ENCODE data around the gene R3HCC1L.
"Not testable (repeated sequence)": the region's sequence is repeated elsewhere in the genome, so short reads cannot be mapped to it uniquely, and the experiment has no call there.

R3HCC1L gene

DNA sequence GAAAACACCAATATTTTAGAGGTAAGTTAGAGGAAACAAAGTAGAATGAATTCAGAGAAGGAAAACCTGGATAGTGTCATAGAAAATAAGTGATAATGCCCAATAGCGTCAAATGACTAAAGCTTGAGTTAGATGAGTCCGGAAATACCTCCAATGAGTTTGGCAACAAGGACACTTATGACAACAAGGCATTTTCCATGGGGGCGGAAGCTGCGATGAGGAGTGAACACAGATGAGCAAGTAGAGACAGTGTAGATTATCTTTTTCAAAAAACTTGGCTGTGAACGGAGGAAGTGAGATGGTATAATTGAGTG is 383 bp upstream of the R3HCC1L start:
- Histone ChIP-seq H3K27ac (peak overlapping the region; percentile 79; the same call in 1 of the 2 replicates), H3K9me3 (ENCODE audit: severe bottlenecking) (peaks cover 16% of the 10 kb centered on the region), H3K27me3 (ENCODE audit: insufficient read depth, low read depth, severe bottlenecking) (no peaks in the 10 kb centered on the region), H3K36me3 (no peaks in the 10 kb centered on the region), H3K4me3 (ENCODE audit: low read depth, low read length) (peak overlapping the region; percentile 92)
- TF ChIP-seq, protein P1, sequence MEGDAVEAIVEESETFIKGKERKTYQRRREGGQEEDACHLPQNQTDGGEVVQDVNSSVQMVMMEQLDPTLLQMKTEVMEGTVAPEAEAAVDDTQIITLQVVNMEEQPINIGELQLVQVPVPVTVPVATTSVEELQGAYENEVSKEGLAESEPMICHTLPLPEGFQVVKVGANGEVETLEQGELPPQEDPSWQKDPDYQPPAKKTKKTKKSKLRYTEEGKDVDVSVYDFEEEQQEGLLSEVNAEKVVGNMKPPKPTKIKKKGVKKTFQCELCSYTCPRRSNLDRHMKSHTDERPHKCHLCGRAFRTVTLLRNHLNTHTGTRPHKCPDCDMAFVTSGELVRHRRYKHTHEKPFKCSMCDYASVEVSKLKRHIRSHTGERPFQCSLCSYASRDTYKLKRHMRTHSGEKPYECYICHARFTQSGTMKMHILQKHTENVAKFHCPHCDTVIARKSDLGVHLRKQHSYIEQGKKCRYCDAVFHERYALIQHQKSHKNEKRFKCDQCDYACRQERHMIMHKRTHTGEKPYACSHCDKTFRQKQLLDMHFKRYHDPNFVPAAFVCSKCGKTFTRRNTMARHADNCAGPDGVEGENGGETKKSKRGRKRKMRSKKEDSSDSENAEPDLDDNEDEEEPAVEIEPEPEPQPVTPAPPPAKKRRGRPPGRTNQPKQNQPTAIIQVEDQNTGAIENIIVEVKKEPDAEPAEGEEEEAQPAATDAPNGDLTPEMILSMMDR (IDR thresholded peaks at IDR 0.05; ENCODE audit: low read depth, low read length) = no peak
- no peak for DNase-seq

DNA sequence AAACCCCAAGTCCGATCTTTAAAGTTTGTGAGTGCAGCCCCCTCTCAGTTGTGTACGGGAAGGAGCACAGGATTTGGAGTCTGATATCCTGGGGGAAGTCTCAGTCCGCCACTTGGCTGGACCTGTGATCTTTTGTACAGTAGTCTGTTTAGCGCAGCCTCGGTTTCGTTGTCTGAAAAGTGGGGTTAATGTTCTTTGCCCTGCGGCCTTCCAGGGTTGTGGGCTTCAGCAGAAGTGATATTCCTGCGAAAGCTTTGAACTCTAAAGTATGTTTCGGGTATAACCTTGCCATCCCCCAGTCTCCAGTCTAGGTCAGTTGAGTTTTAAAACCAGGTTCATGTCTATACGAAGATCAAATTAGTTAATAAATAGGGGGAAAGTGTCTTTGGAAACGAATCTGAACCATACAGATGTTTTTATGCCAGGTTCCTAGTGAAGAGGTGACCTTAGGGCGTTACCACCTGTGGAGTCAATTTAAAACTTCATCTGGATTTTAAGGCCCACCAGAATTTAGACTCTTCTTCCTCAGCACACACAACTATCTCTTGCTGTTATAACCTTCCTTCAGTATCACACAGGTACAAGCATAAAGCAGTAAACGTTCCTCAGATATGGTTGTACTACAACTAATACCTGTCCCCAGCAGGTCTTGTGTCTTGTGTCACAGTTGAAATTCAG is 904 bp downstream of the R3HCC1L start:
- H3K4me3 ChIP-seq (ENCODE audit: low read depth, low read length) = peak overlapping the region; percentile 92
- H3K36me3 ChIP-seq = no peaks in the 10 kb centered on the region
- H3K27ac ChIP-seq = peak overlapping the region; percentile 79
- DNase-seq = no peak
- TF ChIP-seq, protein P1 (IDR thresholded peaks at IDR 0.05; ENCODE audit: low read depth, low read length) = no peak
- no peaks in the 10 kb centered on the region for H3K27me3 ChIP-seq (ENCODE audit: insufficient read depth, low read depth, severe bottlenecking)
- peaks cover 16% of the 10 kb centered on the region for H3K9me3 ChIP-seq (ENCODE audit: severe bottlenecking)

DNA sequence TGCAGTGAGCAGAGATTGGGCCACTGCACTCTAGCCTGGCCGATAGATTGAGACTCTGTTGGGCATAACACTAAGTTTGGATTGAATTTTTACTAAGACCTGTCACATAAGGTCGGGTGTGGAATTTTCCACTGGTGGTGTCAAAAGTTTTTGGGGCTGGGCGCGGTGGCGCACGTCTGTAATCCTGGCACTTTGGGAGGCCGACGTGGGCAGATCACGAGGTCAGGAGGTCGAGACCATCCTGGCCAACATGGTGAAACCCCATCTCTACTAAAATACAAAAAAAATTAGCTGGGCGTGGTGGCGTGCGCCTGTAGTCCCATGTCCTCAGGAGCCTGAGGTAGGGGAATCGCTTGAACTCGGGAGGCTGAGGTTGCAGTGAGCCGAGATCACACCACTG is 2.3 kb downstream of the R3HCC1L start:
- H3K27ac ChIP-seq; DNase-seq; H3K36me3 ChIP-seq; H3K27me3 ChIP-seq (ENCODE audit: insufficient read depth, low read depth, severe bottlenecking); H3K4me3 ChIP-seq (ENCODE audit: low read depth, low read length): not testable (repeated sequence)
- H3K9me3 ChIP-seq (ENCODE audit: severe bottlenecking) = peaks cover 16% of the 10 kb centered on the region

DNA sequence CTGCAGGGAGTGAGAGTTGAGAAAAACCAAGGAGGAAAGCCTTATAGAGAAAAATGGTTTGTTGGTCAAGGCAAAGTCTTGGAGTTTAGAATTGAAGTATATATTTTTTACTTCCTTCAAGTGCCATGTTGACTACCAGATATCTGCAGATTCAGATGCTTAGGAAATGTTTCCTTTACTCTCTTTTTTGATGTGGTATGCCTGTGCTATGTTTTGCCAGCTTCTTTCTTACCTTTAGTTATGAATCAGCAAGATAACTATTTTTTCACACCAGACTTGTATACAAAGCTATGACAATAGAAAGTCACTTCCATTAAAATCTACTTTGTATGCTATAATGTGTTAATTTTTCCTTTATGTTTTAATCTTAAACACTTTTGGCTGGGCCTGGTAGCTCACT is 3.6 kb downstream of the R3HCC1L start:
- no peaks in the 10 kb centered on the region for H3K36me3 ChIP-seq
- peaks cover 8% of the 10 kb centered on the region for H3K9me3 ChIP-seq (ENCODE audit: severe bottlenecking)
- no peaks in the 10 kb centered on the region for H3K27me3 ChIP-seq (ENCODE audit: insufficient read depth, low read depth, severe bottlenecking)
- TF ChIP-seq, protein P1 (IDR thresholded peaks at IDR 0.05; ENCODE audit: low read depth, low read length) = no peak
- no peak overlapping the region for H3K4me3 ChIP-seq (ENCODE audit: low read depth, low read length)
- no peak overlapping the region for H3K27ac ChIP-seq
- no peak for DNase-seq

DNA sequence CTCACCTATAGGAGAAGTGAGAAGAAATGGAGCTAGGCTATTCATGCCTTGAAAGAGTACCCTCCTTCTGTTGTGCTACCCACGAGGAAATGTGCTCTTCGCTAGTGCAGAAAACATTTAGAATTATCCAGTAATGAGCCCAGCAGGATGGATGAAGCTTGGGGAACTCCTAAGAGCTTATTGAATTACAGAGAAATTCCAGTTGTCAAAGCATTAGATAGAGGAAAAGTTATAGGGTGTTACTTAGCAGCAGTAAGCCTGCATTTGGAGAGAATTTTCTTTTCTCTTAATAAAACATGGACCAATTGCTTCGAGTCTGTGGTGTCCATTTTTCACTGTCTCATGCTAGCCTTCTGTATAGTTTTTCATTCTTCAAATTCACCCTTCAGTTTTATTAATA is 5.0 kb downstream of the R3HCC1L start:
- TF ChIP-seq, protein P1 (IDR thresholded peaks at IDR 0.05; ENCODE audit: low read depth, low read length) = no peak
- H3K27me3 ChIP-seq (ENCODE audit: insufficient read depth, low read depth, severe bottlenecking) = no peaks in the 10 kb centered on the region
- DNase-seq = no peak

DNA sequence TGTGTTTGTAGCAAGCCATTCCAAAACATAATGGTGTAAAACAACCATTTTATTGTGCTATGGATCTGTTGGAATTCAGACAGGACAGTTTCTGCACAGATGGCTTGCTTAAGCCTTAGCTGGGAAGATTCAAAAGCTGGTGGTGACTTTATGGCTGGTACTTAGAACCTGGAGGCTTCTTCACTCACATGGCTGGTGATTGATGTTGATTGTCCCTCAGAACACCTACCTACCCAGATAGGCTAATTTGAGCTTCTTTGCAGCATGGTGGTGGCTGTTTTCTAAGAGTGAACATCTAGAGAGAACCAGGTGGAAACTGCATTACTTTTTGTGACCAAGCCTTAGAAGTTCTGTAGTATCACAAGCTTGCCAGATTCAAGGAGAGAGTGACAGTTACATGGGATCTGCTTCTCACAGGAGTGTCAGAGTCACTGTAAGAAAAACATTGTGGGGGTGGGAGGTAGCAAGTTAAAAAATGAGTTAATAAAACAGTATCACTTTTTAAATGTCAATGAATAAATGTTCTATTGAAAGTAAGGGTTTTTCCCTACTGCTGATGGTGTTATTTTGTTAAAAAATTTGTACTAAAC is 7.1 kb downstream of the R3HCC1L start:
- TF ChIP-seq, protein P1 (IDR thresholded peaks at IDR 0.05; ENCODE audit: low read depth, low read length) = no peak
- Histone ChIP-seq H3K27ac (peak overlapping the region; percentile 14), H3K9me3 (ENCODE audit: severe bottlenecking) (no peaks in the 10 kb centered on the region), H3K4me3 (ENCODE audit: low read depth, low read length) (no peak overlapping the region), H3K27me3 (ENCODE audit: insufficient read depth, low read depth, severe bottlenecking) (no peaks in the 10 kb centered on the region), H3K36me3 (peaks cover 3% of the 10 kb centered on the region)
- peak; percentile 55 for DNase-seq

More for the DNA sequence above, 5.0 kb downstream of the R3HCC1L start:
- Histone ChIP-seq H3K9me3 (ENCODE audit: severe bottlenecking) (no peaks in the 10 kb centered on the region), H3K27ac (no peak overlapping the region), H3K36me3 (no peaks in the 10 kb centered on the region), H3K4me3 (ENCODE audit: low read depth, low read length) (no peak overlapping the region)

All from WERI-Rb-1 (cell line).